ENCODE measurements around the gene LRRC46. TPM values are rescaled to one million over a fixed set of nuclear protein-coding genes. Genes with fewer than 3 reads are reported as not detected.

The LRRC46 gene
- total and polyA plus RNA-seq, 9 of the 15 experiments (the other 6 are each of a cell fraction or from before 2014, with no cell fraction given): 0.39 to 1.4 (median 0.53) TPM; not detected in 1

- TF ChIP-seq RBM17 (IDR thresholded peaks at IDR 0.05; ENCODE audit: borderline replicate concordance, low read depth, low read length): no peak
- TF ChIP-seq POU5F1 (IDR thresholded peaks at IDR 0.05; ENCODE audit: borderline replicate concordance, low read depth, low read length, partially characterized antibody): no peak
- TF ChIP-seq CREBBP (IDR thresholded peaks at IDR 0.05; ENCODE audit: low read depth, low read length): no peak
- TF ChIP-seq MGA (IDR thresholded peaks at IDR 0.05): no peak
- TF ChIP-seq NKRF (IDR thresholded peaks at IDR 0.05; ENCODE audit: borderline replicate concordance): no peak
- no peak for TF ChIP-seq CHD1 (IDR thresholded peaks at IDR 0.05; ENCODE audit: low read length)
- TF ChIP-seq HDAC8 (tag; IDR thresholded peaks at IDR 0.05): no peak
- TF ChIP-seq TFAP4 (CRISPR knock-in tag; IDR thresholded peaks at IDR 0.05; ENCODE audit: borderline replicate concordance): peak; percentile 81
- no peak for TF ChIP-seq HDAC3 (IDR thresholded peaks at IDR 0.05; ENCODE audit: borderline replicate concordance, partially characterized antibody)
- peak; percentile 99 for TF ChIP-seq CTBP1 (IDR thresholded peaks at IDR 0.05; ENCODE audit: borderline replicate concordance)
- peak; percentile 37; the same call in 1 of the 2 replicates for TF ChIP-seq ELF2 (CRISPR knock-in tag; IDR thresholded peaks at IDR 0.05)
- peak; percentile 58 to 79; a peak in 3 of 4 replicates for TF ChIP-seq TRIM24 (IDR thresholded peaks at IDR 0.05)
- TF ChIP-seq PHF20 (IDR thresholded peaks at IDR 0.05; ENCODE audit: partially characterized antibody): no peak
Measured at GRCh38 chr17:47877368-47878034, 46.0 kb downstream of the LRRC46 start (continued).
